ENCODE data around the gene PUS7L.
"Not testable (repeated sequence)": the region's sequence is repeated elsewhere in the genome, so short reads cannot be mapped to it uniquely, and the experiment has no call there.

Gene PUS7L

GRCh38 chr12:43749016-43749415, 9.6 kb downstream of the PUS7L start:
- peak; percentile 15 for DNase-seq

DNA sequence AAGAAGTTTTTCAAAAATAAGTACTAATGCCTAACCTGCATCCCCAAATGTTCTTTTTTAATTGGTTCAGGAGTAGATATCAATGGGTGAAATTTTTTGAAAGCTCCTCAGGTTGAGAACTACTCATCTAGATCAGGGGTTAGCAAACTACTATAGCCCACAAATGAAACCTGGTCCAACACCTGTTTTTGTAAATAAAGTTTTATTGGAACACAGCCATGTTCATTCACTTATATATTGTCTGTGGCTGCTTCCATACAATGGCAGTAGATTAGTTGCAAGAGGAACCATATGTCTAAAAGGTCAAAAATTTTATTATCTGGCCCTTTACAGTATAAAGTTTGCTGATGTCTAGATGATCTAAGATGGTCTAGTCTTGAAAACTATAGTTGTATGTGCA, 13.8 kb downstream of the PUS7L start:
- DNase-seq = no peak

DNA sequence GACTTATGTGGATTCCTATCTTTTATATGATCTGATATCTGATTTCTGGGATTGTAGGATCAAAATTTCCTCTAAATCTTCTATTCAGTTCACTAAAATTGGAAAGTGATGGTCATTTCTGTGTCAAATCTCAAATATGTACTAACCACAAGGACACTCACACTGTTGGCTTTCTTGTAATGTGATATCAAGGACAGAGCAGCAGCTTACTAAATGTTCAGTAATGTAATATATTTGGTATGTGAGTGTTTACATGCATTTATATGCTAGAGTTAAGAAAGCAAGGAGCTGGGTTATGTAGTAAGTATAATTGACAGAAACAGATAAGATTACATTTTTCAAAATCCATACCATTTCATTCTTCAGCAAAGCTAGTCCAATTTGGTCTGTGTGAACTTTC, 16.5 kb downstream of the PUS7L start:
- DNase-seq = no peak

DNA sequence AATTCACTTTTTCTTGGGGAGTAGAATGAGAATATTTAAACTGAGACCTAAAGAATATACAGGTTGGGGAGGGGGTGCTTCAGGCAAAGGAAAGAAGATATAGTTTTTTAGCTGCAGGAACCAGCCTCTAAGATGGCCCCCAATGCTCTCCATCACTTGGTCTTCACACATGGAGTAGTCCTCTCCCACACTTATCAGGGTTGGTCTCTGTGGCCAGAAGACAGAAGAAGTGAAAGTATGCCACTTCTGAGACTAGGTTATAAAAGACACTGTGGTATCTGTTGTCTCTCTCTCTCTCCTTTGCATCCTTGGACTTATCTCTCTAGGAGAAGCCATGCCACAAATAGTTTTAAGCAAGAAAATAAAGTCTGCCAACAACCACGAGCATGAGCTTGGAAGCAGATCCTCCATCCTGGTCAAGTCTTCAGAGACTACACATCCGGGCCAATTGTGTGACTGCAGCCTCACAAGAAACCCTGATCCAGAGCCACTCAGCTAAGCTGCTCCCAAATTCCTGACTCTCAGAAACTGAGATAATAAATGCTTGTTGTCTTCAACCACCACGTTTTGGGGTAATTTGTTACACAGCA, 18.0 kb downstream of the PUS7L start:
- DNase-seq = no peak

- no peak for DNase-seq
Measured at GRCh38 chr12:43737646-43738045, 20.9 kb downstream of the PUS7L start.

DNA sequence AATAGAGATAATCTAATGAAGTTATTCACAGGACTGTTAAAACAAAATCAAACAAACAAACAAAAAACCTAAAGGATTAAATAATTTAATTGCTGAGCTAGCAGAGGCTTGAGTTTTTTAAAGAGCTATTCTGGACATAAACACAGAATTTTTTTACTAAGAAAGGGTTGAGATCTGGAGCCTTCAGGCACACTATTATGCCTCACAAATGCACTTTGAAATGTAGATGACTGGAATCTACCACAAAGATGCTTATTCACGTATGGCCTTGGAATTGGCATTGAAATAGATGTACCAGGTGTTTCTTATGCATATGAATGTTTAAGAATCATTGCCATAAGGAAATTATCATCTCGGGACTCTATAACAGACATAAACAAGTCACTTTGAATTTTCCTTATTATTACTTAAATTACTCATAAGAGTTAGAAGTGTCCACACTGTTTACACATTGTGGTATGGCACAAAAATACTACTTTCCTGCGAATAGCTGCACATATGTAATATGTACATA, 21.6 kb downstream of the PUS7L start:
- DNase-seq = no peak

- DNase-seq = no peak
Measured at GRCh38 chr12:43733687-43734086, 24.9 kb downstream of the PUS7L start.

- DNase-seq = no peak
Measured at GRCh38 chr12:43730283-43730682, 28.3 kb downstream of the PUS7L start.

GRCh38 chr12:43728698-43729097, 29.9 kb downstream of the PUS7L start:
- DNase-seq = no peak

GRCh38 chr12:43728117-43728516, 30.5 kb downstream of the PUS7L start:
- peak; percentile 9 for DNase-seq

- DNase-seq = no peak
Measured at GRCh38 chr12:43723134-43723533, 35.5 kb downstream of the PUS7L start.

- no peak for DNase-seq
Measured at GRCh38 chr12:43722621-43723020, 36.0 kb downstream of the PUS7L start.

GRCh38 chr12:43711348-43711747, 47.2 kb downstream of the PUS7L start:
- no peak for DNase-seq

GRCh38 chr12:43703772-43704171, 54.8 kb downstream of the PUS7L start:
- DNase-seq = peak; percentile 51

DNA sequence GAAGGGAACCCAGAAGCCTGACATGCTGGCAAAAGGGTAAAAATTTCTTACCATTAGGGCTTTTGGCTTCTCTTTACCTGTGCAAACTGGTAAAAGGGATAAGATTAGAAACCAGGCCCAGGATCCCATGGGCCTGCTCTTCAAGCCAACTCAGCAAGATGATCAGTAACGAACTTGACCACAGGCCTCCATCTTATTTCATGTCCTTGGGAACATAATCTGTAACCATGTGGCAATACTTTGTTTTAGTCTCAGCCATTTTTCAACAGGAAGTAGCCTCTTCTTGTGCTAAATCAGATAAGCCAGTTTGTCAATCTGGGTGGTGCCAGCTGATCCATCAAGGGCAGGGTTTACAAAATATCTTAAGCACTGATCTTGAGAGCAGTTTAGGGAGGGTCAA, 57.4 kb downstream of the PUS7L start:
- peak; percentile 31 for DNase-seq

- peak; percentile 16 for DNase-seq
Measured at GRCh38 chr12:43696154-43696553, 62.4 kb downstream of the PUS7L start.

DNA sequence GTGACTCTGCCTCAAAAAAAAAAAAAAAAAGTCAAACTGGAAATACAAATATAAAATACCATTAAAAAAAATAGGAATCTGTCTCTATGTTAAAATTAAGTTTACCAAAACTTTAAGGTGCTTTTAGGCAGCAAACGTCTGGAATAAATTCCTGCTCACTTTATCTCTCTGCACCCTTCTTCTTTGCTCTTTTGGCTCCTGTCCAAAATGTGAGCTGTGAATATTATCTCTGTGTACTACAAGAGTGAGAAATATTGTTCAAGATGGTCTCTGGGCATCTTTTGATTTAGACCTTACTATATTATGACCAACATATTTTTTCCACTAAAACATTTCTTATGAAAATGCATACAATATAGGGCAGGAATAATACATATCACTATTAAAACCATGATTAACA, 63.7 kb downstream of the PUS7L start:
- DNase-seq = no peak

- no peak for DNase-seq
Measured at GRCh38 chr12:43692064-43692463, 66.5 kb downstream of the PUS7L start.

DNA sequence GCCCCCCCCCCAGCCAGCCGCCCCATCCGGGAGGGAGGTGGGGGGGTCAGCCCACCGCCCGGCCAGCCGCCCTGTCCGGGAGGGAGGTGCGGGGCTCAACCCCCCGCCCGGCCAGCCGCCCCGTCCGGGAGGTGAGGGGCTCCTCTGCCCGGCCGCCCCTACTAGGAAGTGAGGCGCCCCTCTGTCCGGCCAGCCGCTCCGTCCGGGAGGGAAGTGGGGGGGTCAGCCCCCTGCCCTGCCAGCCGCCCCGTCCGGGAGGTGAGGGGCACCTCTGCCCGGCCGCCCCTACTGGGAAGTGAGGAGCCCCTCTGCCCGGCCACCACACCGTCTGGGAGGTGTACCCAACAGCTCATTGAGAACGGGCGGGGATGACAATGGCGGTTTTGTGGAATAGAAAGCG, 73.1 kb downstream of the PUS7L start:
- DNase-seq = not testable (repeated sequence)

- DNase-seq = peak; percentile 30
Measured at GRCh38 chr12:43676183-43676813, 82.3 kb downstream of the PUS7L start.

- no peak for DNase-seq
Measured at GRCh38 chr12:43675048-43675904, 83.3 kb downstream of the PUS7L start.

GRCh38 chr12:43669373-43669772, 89.2 kb downstream of the PUS7L start:
- DNase-seq = no peak

Data from NCI-H82 (cell line).